GM12875 (cell line): Measurements from ENCODE around the gene STK24.
"Not testable (repeated sequence)": the region's sequence is repeated elsewhere in the genome, so short reads cannot be mapped to it uniquely, and the experiment has no call there.

Experiments
- H3K4me3 ChIP-seq: one replicate; pipeline ENCODE4 v1.5.1; 2011; ENCODE audit warnings: low read depth, low read length, control low read depth
- TF ChIP-seq, protein P1 (sequence below): IDR thresholded peaks from 2 replicates; pipeline ENCODE4 v1.5.1; 2011; ENCODE audit warnings: low read depth, mild to moderate bottlenecking, control low read depth, inconsistent platforms, low read length, moderate library complexity, borderline replicate concordance; ENCODE audit not compliant: insufficient read depth

STK24 gene

DNA sequence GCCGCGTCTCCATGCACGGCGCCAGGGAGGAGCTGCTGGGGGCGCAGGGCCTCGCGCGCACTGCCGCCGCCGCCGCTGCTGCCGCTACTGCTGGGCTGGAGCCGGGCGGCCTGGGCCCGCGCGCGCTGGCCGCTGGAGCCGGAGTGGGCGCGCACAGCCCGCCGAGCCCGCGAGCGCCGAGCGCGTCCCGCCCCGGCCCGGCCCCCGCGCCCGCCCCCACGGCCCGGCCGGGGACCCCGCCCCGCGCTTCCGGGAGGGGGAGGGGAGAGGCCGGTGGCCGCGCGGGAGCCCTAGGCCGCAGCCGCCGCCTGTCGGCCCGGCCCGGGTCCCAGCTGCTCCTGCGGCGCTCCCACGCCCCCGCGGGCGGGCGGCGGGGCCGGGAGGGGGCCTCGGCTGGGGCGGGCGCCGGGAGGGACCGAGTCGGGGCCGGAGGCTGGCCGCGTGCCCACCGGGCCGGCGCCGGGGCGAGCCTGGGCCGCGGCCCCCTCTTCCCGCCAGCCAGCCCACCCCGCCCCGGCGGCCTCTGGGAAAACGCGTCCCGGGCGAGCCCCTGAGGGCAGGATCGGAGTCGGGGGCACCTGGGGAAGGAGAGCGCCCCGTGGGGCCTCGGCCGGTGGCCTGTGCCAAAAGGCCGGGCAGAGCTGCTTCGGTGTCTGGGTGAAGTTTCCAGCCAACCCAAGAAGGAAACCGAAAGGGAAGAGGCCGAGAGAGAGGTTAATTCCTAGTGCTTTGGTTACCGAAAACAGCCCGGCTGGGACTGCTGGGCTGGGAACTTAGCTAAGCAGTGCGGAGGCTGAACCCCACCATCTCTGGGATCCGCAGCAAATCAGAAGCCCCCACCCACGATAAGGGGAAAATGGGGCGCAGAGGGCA, at the start of gene STK24:
STK24 (minus strand) TSS at position 145 of the 873 bp plus-strand sequence. CDS start 321 bp downstream, outside the sequence.
- TF ChIP-seq, protein P1, sequence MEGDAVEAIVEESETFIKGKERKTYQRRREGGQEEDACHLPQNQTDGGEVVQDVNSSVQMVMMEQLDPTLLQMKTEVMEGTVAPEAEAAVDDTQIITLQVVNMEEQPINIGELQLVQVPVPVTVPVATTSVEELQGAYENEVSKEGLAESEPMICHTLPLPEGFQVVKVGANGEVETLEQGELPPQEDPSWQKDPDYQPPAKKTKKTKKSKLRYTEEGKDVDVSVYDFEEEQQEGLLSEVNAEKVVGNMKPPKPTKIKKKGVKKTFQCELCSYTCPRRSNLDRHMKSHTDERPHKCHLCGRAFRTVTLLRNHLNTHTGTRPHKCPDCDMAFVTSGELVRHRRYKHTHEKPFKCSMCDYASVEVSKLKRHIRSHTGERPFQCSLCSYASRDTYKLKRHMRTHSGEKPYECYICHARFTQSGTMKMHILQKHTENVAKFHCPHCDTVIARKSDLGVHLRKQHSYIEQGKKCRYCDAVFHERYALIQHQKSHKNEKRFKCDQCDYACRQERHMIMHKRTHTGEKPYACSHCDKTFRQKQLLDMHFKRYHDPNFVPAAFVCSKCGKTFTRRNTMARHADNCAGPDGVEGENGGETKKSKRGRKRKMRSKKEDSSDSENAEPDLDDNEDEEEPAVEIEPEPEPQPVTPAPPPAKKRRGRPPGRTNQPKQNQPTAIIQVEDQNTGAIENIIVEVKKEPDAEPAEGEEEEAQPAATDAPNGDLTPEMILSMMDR = no peak
- peak within 1 kb of the TSS; percentile 82 for H3K4me3 ChIP-seq

DNA sequence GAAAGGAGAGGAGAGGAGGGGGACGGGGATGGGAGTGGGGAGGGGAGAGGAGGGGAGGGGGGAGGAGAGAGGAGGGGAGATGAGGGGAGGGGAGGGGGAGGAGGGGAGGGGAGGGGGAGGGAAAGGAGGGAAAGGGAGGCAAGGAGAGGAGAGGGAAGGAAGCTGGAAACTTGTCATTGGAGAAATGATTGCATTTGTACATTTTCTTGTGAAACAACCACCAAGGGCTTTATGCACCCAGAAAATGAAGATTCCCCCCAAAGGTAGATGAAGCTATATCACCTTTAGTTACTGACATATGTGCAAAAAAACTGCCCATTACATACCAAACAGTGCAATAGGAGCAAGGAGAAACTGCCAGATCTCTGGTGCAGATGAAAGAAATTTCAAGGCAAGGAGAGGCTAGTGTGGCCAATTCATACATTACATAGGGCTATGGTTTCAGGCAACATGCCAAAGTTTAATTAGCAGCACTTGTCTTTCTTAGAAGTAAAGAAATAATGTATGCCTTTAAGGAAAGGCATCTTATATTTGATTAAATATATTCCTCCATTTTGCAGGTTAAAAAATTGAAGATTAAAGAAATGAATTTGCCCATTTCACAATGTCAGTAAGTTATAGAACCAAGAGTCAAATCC, 49.5 kb upstream of the STK24 start:
- no peak overlapping the region for H3K4me3 ChIP-seq
- TF ChIP-seq, protein P1 = no peak

DNA sequence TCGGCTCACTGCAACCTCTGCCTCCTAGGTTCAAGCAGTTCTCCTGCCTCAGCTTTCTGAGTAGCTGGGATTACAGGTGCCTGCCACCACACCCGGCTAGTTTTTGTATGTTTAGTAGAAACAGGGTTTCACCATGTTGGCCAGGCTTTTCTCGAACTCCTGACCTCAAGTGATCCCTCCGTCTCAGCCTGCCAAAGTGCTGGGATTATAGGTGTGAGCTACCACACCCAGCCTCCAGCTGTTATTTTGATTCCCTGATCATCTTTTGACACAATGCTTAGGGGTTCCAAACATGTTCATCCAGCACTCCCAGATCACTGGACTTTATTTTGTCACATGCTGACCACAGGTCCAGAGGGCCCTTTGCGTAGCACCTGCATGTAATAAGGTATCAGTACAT, 47.7 kb upstream of the STK24 start:
- H3K4me3 ChIP-seq = not testable (repeated sequence)

DNA sequence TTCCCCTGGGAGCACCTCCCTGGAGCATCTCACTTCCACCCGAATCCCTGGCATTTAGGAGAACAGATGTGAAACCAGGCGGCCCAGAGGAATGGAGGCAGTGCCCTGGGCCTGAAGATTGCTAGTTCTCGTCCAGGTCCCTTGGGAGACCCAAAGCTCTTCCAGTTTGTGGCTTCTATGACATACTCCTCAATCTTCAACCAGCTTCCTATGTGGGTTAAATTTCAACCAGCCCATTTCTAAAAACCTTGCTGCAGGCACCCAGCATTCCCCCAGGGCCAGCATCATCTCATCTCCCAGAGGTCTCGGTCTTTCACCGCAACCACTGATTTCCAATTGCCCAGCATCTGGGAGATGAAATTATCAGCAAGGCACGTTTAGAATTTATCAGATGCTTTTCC, 46.0 kb upstream of the STK24 start:
- TF ChIP-seq, protein P1 = no peak
- no peak overlapping the region for H3K4me3 ChIP-seq

DNA sequence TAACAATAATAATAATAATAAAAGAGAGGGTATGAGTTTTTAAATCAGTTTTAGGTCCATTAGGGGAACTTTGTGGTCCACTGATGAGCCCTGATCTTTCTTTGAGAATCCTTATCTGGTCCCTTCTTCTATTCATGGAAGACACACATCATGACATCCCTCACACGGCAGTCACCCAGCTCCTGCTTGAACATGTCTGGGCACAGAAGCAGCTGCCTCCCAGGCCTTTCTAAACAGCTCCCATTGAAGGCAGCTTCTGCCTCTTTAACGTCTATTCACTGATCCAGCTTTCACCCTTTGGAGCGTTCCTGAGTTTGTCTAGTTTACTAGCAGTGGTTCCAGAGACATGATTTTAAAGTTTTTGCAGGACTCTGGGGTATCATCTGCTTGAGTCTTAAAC, 42.6 kb upstream of the STK24 start:
- H3K4me3 ChIP-seq = no peak overlapping the region
- TF ChIP-seq, protein P1 = no peak

DNA sequence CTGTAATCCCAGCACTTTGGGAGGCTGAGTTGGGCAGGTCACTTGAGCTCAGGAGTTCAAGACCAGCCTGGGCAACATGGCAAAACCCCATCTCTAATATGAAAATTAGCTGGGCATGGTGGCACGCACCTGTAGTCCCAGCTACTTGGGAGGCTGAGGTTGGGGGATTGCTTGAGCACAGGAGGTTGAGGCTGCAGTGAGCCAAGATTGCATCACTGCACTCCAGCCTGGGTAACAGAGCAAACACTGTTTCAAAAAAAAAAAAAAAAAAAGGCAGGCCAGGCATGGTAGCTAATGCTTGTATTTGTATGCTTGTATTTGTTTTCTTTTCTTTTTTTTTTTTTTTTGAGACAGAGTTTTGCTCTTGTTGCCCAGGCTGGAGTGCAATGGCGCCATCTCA, 38.7 kb upstream of the STK24 start:
- H3K4me3 ChIP-seq = not testable (repeated sequence)

DNA sequence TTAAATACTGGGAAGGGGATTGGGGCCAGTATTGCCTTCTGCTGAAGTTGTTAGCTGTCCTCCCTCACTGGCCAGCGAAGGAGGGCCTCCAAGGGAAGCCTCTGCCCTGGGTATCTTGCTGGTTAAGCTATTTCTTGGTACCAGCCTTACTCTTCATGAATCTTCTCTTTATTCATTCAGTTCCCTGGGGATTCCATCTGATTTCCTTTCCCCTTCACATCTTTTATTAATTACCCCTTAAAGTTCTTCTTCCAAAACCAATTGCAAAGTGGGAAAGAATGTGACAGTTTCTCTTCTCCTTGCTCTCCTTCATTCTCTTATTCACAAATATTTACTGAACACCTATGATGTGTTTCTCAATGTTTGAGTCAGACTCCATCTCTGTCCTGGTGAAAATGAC, 36.7 kb upstream of the STK24 start:
- TF ChIP-seq, protein P1 = no peak
- H3K4me3 ChIP-seq = no peak overlapping the region

DNA sequence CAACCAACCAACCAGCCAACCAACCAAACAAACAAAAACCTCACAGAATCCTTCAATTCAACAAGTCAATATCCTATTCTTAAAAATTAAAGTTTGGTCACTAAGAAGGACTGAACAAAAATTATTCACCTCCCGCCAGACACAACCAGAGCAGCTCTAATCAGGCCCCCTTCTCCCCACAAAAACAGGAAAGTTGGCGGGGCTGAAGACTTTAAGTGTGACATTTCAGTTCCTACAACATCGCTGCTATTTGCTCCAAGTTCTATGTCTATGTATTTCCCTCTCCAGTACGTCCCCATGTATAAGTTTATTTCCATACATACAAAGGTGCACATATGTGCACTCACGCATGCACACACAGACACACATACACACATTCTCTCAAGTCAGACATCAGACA, 32.8 kb upstream of the STK24 start:
- TF ChIP-seq, protein P1 = no peak
- H3K4me3 ChIP-seq = no peak overlapping the region
